GM10266 (cell line): ENCODE results near the gene CDK19.
"Not testable (repeated sequence)": the region's sequence is repeated elsewhere in the genome, so short reads cannot be mapped to it uniquely, and the experiment has no call there.

Experiments used
- DNase-seq: peaks from one replicate; pipeline ENCODE4 v3.0.0; 2012; ENCODE audit errors: extremely low spot score
- CTCF ChIP-seq: IDR thresholded peaks from 2 replicates; pipeline ENCODE4 v1.5.1; 2012; ENCODE audit warnings: mild to moderate bottlenecking, low read depth; ENCODE audit not compliant: control insufficient read depth, insufficient read depth; ENCODE audit errors: missing control alignments

Gene CDK19

GRCh38 chr6:110614106-110614505, 201.2 kb downstream of the CDK19 start:
- no peak for DNase-seq
- TF ChIP-seq CTCF = no peak

- no peak for DNase-seq
- no peak for TF ChIP-seq CTCF
These were observed 201.9 kb downstream of the CDK19 start for GRCh38 chr6:110613356-110613755.

- no peak for TF ChIP-seq CTCF
- no peak for DNase-seq
These were observed 203.0 kb downstream of the CDK19 start for GRCh38 chr6:110612298-110612697.

GRCh38 chr6:110609101-110609500, 206.2 kb downstream of the CDK19 start:
- DNase-seq = no peak
- no peak for TF ChIP-seq CTCF

GRCh38 chr6:110608151-110608550, 207.1 kb downstream of the CDK19 start:
- no peak for TF ChIP-seq CTCF
- no peak for DNase-seq

GRCh38 chr6:110606151-110606550, 209.1 kb downstream of the CDK19 start:
- no peak for DNase-seq
- no peak for TF ChIP-seq CTCF

GRCh38 chr6:110600640-110601039, 214.6 kb downstream of the CDK19 start:
- not testable (repeated sequence) for DNase-seq

GRCh38 chr6:110597761-110598160, 217.5 kb downstream of the CDK19 start:
- no peak for TF ChIP-seq CTCF
- DNase-seq = no peak
